HCT116 (cell line): ENCODE data around the gene ANO2. TPM values are rescaled to one million over a fixed set of nuclear protein-coding genes. Genes with fewer than 3 reads are reported as not detected.

Experiments used
- ATAC-seq: fragments of 200-7000 bp; cut with Tn5 transposase; 2 replicates; pipeline ENCODE4 v1.9.1; 2020; ENCODE audit warnings: mild to moderate bottlenecking, moderate library complexity
- BruUV-seq: library from RNA; stranded (reverse); fragments of 400-500 nt; replicated peaks from 2 replicates; lab custom pipeline; 2021; lab: Mats Ljungman, UMichigan
- CTCF ChIA-PET: fragments of 300-600 bp; sonication (Branson Sonifier 250); formaldehyde crosslinking; loops from one replicate; lab custom pipeline; 2021; ENCODE audit warnings: antibody characterized with exemption; lab: Charles Lee
- POLR2A ChIA-PET: fragments of 300-600, 350-600 bp; sonication (Branson Sonifier 250); formaldehyde crosslinking; loops from one replicate; lab custom pipeline; 2021; ENCODE audit warnings: antibody characterized with exemption; lab: Charles Lee
- RAD21 ChIA-PET, 2 experiments: fragments of 300-600 bp; sonication (Branson Sonifier 250); formaldehyde crosslinking; loops; one replicate each; lab custom pipeline; 2023; ENCODE audit warnings: low total read pairs in 2 of 2; ENCODE audit not compliant: uncharacterized antibody in 2 of 2, unreplicated experiment in 2 of 2, low non-redundant PET in 1 of 2; lab: Charles Lee
- DNase-seq: peaks from one replicate; pipeline ENCODE4 v3.0.0-alpha.2; 2010; ENCODE audit warnings: low read depth, low spot score
- H2AFZ ChIP-seq: fragments of 200-600 bp; shearing (Covaris generic), sonication (generic); 2 replicates; pipeline ENCODE4 v1.6.1; 2017; ENCODE audit warnings: low read depth, mixed run types, mixed read lengths, antibody characterized with exemption, low read length; ENCODE audit not compliant: poor library complexity, severe bottlenecking
- H3K27ac ChIP-seq: 2 replicates; pipeline ENCODE4 v1.5.1; 2012; ENCODE audit warnings: low read depth, low read length
- H3K27me3 ChIP-seq: fragments of 200-600 bp; sonication (generic); 2 replicates; pipeline ENCODE4 v1.6.1; 2016; ENCODE audit warnings: mixed run types, low read length, mixed read lengths; ENCODE audit not compliant: insufficient read depth
- H3K36me3 ChIP-seq, 2 experiments: fragments of 200-500 bp in 1 of 2; fragments of 200-600 bp in 1 of 2; sonication (Bioruptor generic) in 1 of 2; sonication (generic) in 1 of 2; 2 replicates each; pipeline versions ENCODE4 v1.5.1 to v1.6.1; 2014 to 2016; ENCODE audit warnings: low read length in 2 of 2, inconsistent platforms in 1 of 2, mixed read lengths in 1 of 2, mixed run types in 1 of 2; ENCODE audit not compliant: insufficient read depth in 2 of 2, control insufficient read depth in 1 of 2
- H3K4me1 ChIP-seq, 2 experiments: fragments of 200-600 bp in 1 of 2; sonication (generic) in 1 of 2; 2 replicates each; pipeline versions ENCODE4 v1.5.1 to v1.6.1; 2012 to 2017; ENCODE audit warnings: low read length in 2 of 2, inconsistent platforms in 1 of 2, mild to moderate bottlenecking in 1 of 2, mixed read lengths in 1 of 2, mixed run types in 1 of 2, moderate library complexity in 1 of 2; ENCODE audit not compliant: insufficient read depth in 2 of 2, control insufficient read depth in 1 of 2
- H3K4me2 ChIP-seq: fragments of 200-600 bp; sonication (generic); 2 replicates; pipeline ENCODE4 v1.6.1; 2017; ENCODE audit warnings: mixed run types, low read length, mixed read lengths
- H3K4me3 ChIP-seq, 2 experiments: fragments of 200-600 bp in 1 of 2; sonication (generic) in 1 of 2; replicated peaks in 1 of 2; 2 replicates each; pipeline ENCODE4 v1.5.1; 2011 to 2016; ENCODE audit warnings: low read length in 2 of 2, control low read depth in 1 of 2, low read depth in 1 of 2, mild to moderate bottlenecking in 1 of 2, mixed read lengths in 1 of 2, mixed run types in 1 of 2
- H3K79me2 ChIP-seq: fragments of 200-600 bp; sonication (generic); 2 replicates; pipeline ENCODE4 v1.6.1; 2017; ENCODE audit warnings: mild to moderate bottlenecking, mixed run types, low read length, moderate library complexity, mixed read lengths; ENCODE audit not compliant: insufficient read depth
- H3K9ac ChIP-seq: fragments of 200-600 bp; sonication (generic); 2 replicates; pipeline ENCODE4 v1.6.1; 2016; ENCODE audit warnings: low read length, mixed read lengths
- H3K9me2 ChIP-seq: fragments of 200-600 bp; sonication (generic), shearing (Covaris generic); 2 replicates; pipeline ENCODE4 v1.6.1; 2017; ENCODE audit warnings: mixed run types, mild to moderate bottlenecking, moderate library complexity; ENCODE audit not compliant: insufficient read depth
- H3K9me3 ChIP-seq, 2 experiments: fragments of 200-500 bp in 1 of 2; fragments of 200-600 bp in 1 of 2; sonication (Bioruptor generic) in 1 of 2; sonication (generic) in 1 of 2; 2 replicates each; pipeline ENCODE4 v1.6.1; 2014 to 2017; ENCODE audit warnings: low read length in 2 of 2, mixed read lengths in 2 of 2, inconsistent platforms in 1 of 2, low read depth in 1 of 2, mild to moderate bottlenecking in 1 of 2, mixed run types in 1 of 2, moderate library complexity in 1 of 2; ENCODE audit not compliant: control insufficient read depth in 1 of 2, insufficient read depth in 1 of 2
- H4K20me1 ChIP-seq: fragments of 200-600 bp; sonication (generic), shearing (Covaris generic); 2 replicates; pipeline ENCODE4 v1.6.1; 2017; ENCODE audit warnings: mixed run types, mild to moderate bottlenecking, moderate library complexity; ENCODE audit not compliant: insufficient read depth
- ATF3 ChIP-seq: IDR thresholded peaks from 2 replicates; pipeline ENCODE4 v1.6.1; 2012
- ELF1 ChIP-seq: IDR thresholded peaks from 2 replicates; pipeline ENCODE4 v1.6.1; 2012; ENCODE audit warnings: low read depth, borderline replicate concordance
- EZH2phosphoT487 ChIP-seq: fragments of 200-600 bp; IDR thresholded peaks from 2 replicates; pipeline ENCODE4 v1.6.1; 2018; ENCODE audit warnings: antibody characterized with exemption, borderline replicate concordance
- MAX ChIP-seq: IDR thresholded peaks from 2 replicates; pipeline ENCODE4 v1.6.1; 2012
- POLR2A ChIP-seq: IDR thresholded peaks from 2 replicates; pipeline ENCODE4 v1.7.0; 2011; ENCODE audit warnings: borderline replicate concordance; ENCODE audit not compliant: insufficient read depth, insufficient read length; ENCODE audit errors: extremely low read depth
- POLR2AphosphoS5 ChIP-seq: IDR thresholded peaks from 2 replicates; pipeline ENCODE4 v1.6.1; 2011; ENCODE audit warnings: mild to moderate bottlenecking, low read depth, low read length, moderate library complexity
- REST ChIP-seq: IDR thresholded peaks from 2 replicates; pipeline ENCODE4 v1.6.1; 2012; ENCODE audit warnings: low read depth
- SIN3A ChIP-seq: IDR thresholded peaks from 2 replicates; pipeline ENCODE4 v1.6.1; 2012; ENCODE audit warnings: low read depth
- TCF7L2 ChIP-seq: IDR thresholded peaks from 2 replicates; pipeline ENCODE4 v1.7.0; 2011; ENCODE audit warnings: borderline replicate concordance, inconsistent platforms; ENCODE audit not compliant: insufficient read depth, insufficient read length; ENCODE audit errors: extremely low read depth
- ZFX ChIP-seq: fragments of 450-650 bp; IDR thresholded peaks from 2 replicates; pipeline ENCODE4 v1.6.1; 2017
- intact Hi-C: fragments of 100-400 bp; cut with micrococcal nuclease; formaldehyde crosslinking; loops from 2 replicates; pipeline ENCODE4 v1.10.0; 2022
- total RNA-seq: library from RNA; stranded (reverse); gene quantifications from one replicate; pipeline ENCODE4 v1.2.1, GENCODE V29; 2021; ENCODE audit not compliant: unreplicated experiment
- TF ChIP-seq, protein P1 (sequence below): IDR thresholded peaks from 2 replicates; pipeline ENCODE4 v1.6.1; 2011; ENCODE audit warnings: mild to moderate bottlenecking, low read length, moderate library complexity; ENCODE audit not compliant: insufficient replicate concordance; ENCODE audit errors: extremely low read depth
- TF ChIP-seq, protein P2 (sequence below), 3 experiments: fragments of 200-600 bp in 1 of 3; sonication (generic) in 1 of 3; IDR thresholded peaks in 2 of 3; conservative IDR thresholded peaks in 1 of 3; 2 replicates each; pipeline ENCODE4 v1.5.1; 2012 to 2017; ENCODE audit warnings: low read depth in 2 of 3, low read length in 2 of 3, antibody characterized with exemption in 1 of 3, borderline replicate concordance in 1 of 3, control low read depth in 1 of 3, mild to moderate bottlenecking in 1 of 3, mixed read lengths in 1 of 3, mixed run types in 1 of 3, moderate library complexity in 1 of 3; ENCODE audit not compliant: insufficient read depth in 1 of 3

ANO2 gene
- total RNA-seq, 1 experiment from 2014 or later = not detected

DNA sequence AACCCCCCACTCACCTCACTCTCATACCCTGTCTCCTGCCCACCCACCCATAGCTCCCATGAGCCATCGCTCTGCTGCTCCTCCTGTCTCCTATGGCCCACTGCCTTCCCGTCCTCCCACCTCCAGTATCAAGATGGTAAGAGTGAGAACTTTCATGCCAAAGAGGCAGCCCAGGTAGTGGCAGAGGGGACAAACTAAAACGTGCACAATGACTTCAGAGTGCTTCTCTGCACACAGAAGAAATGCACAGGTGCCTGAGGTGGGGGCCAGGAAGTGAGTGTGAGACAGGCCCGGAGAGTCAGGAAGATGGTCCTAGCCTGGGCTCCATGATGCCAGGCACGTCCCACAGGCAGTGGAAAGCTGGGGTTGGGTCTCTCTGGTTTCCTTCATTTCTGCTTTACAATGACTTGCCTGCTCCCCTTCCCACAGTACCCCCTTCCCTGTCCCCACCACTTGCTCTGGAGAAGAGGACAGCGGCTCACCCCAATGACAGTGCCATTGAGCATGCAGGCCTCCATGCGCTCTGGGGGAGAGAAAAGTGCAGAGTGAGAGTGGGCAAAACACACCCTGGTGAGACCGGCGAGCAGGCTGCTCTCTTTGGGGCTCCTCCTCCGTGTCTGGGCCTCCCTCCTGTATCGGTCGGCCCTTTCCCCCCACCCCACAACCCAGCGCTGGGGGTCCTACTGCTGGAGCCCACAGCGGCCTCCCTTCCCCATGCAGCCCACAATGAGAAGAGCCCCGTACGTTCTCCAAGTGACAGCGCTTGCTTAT lies 22.8 kb upstream of the ANO2 start:
- Histone ChIP-seq H2AFZ (no peak overlapping the region), H3K9me3 (no peaks in the 10 kb centered on the region), H3K9me2 (no peaks in the 10 kb centered on the region), H3K4me2 (no peak overlapping the region), H3K4me1 (no peaks in the 10 kb centered on the region; a peak in 1 of 4 replicates), H3K79me2 (no peaks in the 10 kb centered on the region), H3K9ac (no peak overlapping the region), H4K20me1 (no peaks in the 10 kb centered on the region), H3K36me3 (no peaks in the 10 kb centered on the region), H3K27me3 (no peaks in the 10 kb centered on the region), H3K4me3 (no peak overlapping the region), H3K27ac (no peak overlapping the region)
- no peak for TF ChIP-seq POLR2A
- TF ChIP-seq ATF3 = no peak
- no peak for TF ChIP-seq TCF7L2
- no peak for TF ChIP-seq ZFX
- TF ChIP-seq, protein P1, sequence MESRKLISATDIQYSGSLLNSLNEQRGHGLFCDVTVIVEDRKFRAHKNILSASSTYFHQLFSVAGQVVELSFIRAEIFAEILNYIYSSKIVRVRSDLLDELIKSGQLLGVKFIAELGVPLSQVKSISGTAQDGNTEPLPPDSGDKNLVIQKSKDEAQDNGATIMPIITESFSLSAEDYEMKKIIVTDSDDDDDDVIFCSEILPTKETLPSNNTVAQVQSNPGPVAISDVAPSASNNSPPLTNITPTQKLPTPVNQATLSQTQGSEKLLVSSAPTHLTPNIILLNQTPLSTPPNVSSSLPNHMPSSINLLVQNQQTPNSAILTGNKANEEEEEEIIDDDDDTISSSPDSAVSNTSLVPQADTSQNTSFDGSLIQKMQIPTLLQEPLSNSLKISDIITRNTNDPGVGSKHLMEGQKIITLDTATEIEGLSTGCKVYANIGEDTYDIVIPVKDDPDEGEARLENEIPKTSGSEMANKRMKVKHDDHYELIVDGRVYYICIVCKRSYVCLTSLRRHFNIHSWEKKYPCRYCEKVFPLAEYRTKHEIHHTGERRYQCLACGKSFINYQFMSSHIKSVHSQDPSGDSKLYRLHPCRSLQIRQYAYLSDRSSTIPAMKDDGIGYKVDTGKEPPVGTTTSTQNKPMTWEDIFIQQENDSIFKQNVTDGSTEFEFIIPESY = no peak
- TF ChIP-seq, protein P2, sequence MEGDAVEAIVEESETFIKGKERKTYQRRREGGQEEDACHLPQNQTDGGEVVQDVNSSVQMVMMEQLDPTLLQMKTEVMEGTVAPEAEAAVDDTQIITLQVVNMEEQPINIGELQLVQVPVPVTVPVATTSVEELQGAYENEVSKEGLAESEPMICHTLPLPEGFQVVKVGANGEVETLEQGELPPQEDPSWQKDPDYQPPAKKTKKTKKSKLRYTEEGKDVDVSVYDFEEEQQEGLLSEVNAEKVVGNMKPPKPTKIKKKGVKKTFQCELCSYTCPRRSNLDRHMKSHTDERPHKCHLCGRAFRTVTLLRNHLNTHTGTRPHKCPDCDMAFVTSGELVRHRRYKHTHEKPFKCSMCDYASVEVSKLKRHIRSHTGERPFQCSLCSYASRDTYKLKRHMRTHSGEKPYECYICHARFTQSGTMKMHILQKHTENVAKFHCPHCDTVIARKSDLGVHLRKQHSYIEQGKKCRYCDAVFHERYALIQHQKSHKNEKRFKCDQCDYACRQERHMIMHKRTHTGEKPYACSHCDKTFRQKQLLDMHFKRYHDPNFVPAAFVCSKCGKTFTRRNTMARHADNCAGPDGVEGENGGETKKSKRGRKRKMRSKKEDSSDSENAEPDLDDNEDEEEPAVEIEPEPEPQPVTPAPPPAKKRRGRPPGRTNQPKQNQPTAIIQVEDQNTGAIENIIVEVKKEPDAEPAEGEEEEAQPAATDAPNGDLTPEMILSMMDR (IDR thresholded peaks at IDR 0.05 in 2 of 3, conservative IDR thresholded peaks at IDR 0.05 in 1 of 3; ENCODE audit: borderline replicate concordance in 1 of 3, insufficient read depth in 1 of 3, low read depth in 2 of 3, low read length in 2 of 3) = no peak
- no peak for TF ChIP-seq REST
- no peak for TF ChIP-seq POLR2AphosphoS5
- no peak for TF ChIP-seq EZH2phosphoT487
- no peak for TF ChIP-seq SIN3A
- no peak for TF ChIP-seq ELF1
- no peak for TF ChIP-seq MAX
- ATAC-seq (no peak), DNase-seq (no peak)
- ChIA-PET CTCF (interaction anchor here (1.8 kb wide), 1 partner anchor 21 kb away, joined by 10 read pairs; no protein-coding TSS in a partner anchor), RAD21 (no interaction called here), POLR2A (no interaction called here)
- no TSS peak for BruUV-seq
- intact Hi-C loops = no loop called here
